ENCODE measurements around the gene PKP4. TPM values are rescaled to one million over a fixed set of nuclear protein-coding genes. Genes with fewer than 3 reads are reported as not detected.

The PKP4 gene
- total and polyA plus RNA-seq, 9 of the 15 experiments (the other 6 are each of a cell fraction or from before 2014, with no cell fraction given), result 24.6 to 99.1 (median 74.0) TPM

GRCh38 chr2:158676696-158677095 lies 219.9 kb downstream of the PKP4 start:
- Histone ChIP-seq H2AFZ (ENCODE audit: low read depth, low read length) (no peak overlapping the region), H3K9me1 (ENCODE audit: control insufficient read depth, insufficient read depth, low read length) (peaks cover 3% of the 10 kb centered on the region), H3K27ac (ENCODE audit: extremely low read depth, low read depth, low read length) (no peak overlapping the region), H3K9ac (ENCODE audit: insufficient read depth in 1 of 2, low read depth in 2 of 2, low read length in 2 of 2) (no peak overlapping the region), H3K79me2 (ENCODE audit: control insufficient read depth, insufficient read depth, low read length) (no peaks in the 10 kb centered on the region), H4K20me1 (replicated peaks; ENCODE audit: control insufficient read depth, insufficient read depth, low read length) (no peaks in the 10 kb centered on the region), H3K27me3 (ENCODE audit: control insufficient read depth in 2 of 2, insufficient read depth in 2 of 2, low read length in 2 of 2) (no peaks in the 10 kb centered on the region), H3K9me3 (replicated peaks; ENCODE audit: control insufficient read depth, insufficient read depth, low read depth, low read length) (no peaks in the 10 kb centered on the region), H3K4me3 (no peak overlapping the region), H3K36me3 (ENCODE audit: control insufficient read depth, insufficient read depth, low read length) (peaks cover 74% of the 10 kb centered on the region), H3K4me2 (ENCODE audit: insufficient read depth, low read length) (no peak overlapping the region), H3K4me1 (replicated peaks in 1 of 2; ENCODE audit: control insufficient read depth in 2 of 2, insufficient read depth in 2 of 2, low read length in 2 of 2) (no peaks in the 10 kb centered on the region)
- in situ Hi-C loops (cut with MboI) (no loop called here), intact Hi-C loops (cut with micrococcal nuclease) (no loop called here)
- BruUV-seq (replicated peaks), result no TSS peak
- no peak for FAIRE-seq
- TF ChIP-seq, protein P1, sequence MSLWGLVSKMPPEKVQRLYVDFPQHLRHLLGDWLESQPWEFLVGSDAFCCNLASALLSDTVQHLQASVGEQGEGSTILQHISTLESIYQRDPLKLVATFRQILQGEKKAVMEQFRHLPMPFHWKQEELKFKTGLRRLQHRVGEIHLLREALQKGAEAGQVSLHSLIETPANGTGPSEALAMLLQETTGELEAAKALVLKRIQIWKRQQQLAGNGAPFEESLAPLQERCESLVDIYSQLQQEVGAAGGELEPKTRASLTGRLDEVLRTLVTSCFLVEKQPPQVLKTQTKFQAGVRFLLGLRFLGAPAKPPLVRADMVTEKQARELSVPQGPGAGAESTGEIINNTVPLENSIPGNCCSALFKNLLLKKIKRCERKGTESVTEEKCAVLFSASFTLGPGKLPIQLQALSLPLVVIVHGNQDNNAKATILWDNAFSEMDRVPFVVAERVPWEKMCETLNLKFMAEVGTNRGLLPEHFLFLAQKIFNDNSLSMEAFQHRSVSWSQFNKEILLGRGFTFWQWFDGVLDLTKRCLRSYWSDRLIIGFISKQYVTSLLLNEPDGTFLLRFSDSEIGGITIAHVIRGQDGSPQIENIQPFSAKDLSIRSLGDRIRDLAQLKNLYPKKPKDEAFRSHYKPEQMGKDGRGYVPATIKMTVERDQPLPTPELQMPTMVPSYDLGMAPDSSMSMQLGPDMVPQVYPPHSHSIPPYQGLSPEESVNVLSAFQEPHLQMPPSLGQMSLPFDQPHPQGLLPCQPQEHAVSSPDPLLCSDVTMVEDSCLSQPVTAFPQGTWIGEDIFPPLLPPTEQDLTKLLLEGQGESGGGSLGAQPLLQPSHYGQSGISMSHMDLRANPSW (CRISPR knock-in tag; IDR thresholded peaks at IDR 0.05), result no peak
- CTCF ChIA-PET (ENCODE audit: low intra/inter-chr PET ratio), result no interaction called here
- DNase-seq (ENCODE audit: extremely low read depth in 1 of 4, low spot score in 3 of 4), result no peak
- POLR2A ChIA-PET, result interaction anchor here (1.0 kb wide), 1 partner anchor 14 kb away, joined by 3 read pairs; no protein-coding TSS in a partner anchor
- no peak for ATAC-seq
- WGBS (ENCODE audit: insufficient coverage, low coverage, missing lambda C conversion rate), result 96% methylated on average over 7 of the region's 7 CpGs

DNA sequence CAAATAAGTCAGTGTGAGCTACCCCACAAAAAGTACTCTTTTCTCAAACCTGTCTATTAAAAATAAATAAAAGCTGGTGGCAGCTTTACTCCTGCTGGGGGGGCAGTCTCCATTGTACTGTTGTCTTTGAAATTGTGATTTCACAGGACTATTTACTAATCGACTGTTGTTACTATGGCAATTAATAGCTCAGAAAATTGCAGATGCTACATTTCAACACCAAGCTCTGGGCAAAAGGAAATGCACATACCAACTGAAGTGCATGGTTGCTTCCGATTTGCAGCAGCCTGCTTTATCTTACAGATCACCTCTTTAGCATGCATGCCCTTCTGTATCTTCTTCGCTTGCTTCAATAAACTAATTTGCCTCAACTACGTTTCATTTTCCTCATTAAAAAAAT lies 220.8 kb downstream of the PKP4 start:
- WGBS (ENCODE audit: insufficient coverage, low coverage, missing lambda C conversion rate), result 71% methylated on average over 4 of the region's 4 CpGs
- H3K4me3 ChIP-seq, result no peak overlapping the region
- BruUV-seq (replicated peaks), result no TSS peak
- H3K79me2 ChIP-seq (ENCODE audit: control insufficient read depth, insufficient read depth, low read length), result no peaks in the 10 kb centered on the region
- FAIRE-seq (no peak), ATAC-seq (no peak), DNase-seq (ENCODE audit: extremely low read depth in 1 of 4, low spot score in 3 of 4) (no peak)
- no peaks in the 10 kb centered on the region for H4K20me1 ChIP-seq (replicated peaks; ENCODE audit: control insufficient read depth, insufficient read depth, low read length)
- H3K27ac ChIP-seq (ENCODE audit: extremely low read depth, low read depth, low read length), result no peak overlapping the region
- no peak overlapping the region for H3K4me2 ChIP-seq (ENCODE audit: insufficient read depth, low read length)
- H3K4me1 ChIP-seq (replicated peaks in 1 of 2; ENCODE audit: control insufficient read depth in 2 of 2, insufficient read depth in 2 of 2, low read length in 2 of 2), result no peaks in the 10 kb centered on the region
- intact Hi-C loops (cut with micrococcal nuclease) (no loop called here), in situ Hi-C loops (cut with MboI) (no loop called here)
- no peaks in the 10 kb centered on the region for H3K9me3 ChIP-seq (replicated peaks; ENCODE audit: control insufficient read depth, insufficient read depth, low read depth, low read length)
- no peaks in the 10 kb centered on the region for H3K9me1 ChIP-seq (ENCODE audit: control insufficient read depth, insufficient read depth, low read length)
- ChIA-PET CTCF (ENCODE audit: low intra/inter-chr PET ratio) (no interaction called here), POLR2A (interaction anchor here (1.4 kb wide), 1 partner anchor 11 kb away, joined by 13 read pairs; no protein-coding TSS in a partner anchor)
- no peaks in the 10 kb centered on the region for H3K27me3 ChIP-seq (ENCODE audit: control insufficient read depth in 2 of 2, insufficient read depth in 2 of 2, low read length in 2 of 2)
- no peak overlapping the region for H3K9ac ChIP-seq (ENCODE audit: insufficient read depth in 1 of 2, low read depth in 2 of 2, low read length in 2 of 2)
- H2AFZ ChIP-seq (ENCODE audit: low read depth, low read length), result no peak overlapping the region
- H3K36me3 ChIP-seq (ENCODE audit: control insufficient read depth, insufficient read depth, low read length), result peaks cover 67% of the 10 kb centered on the region
- TF ChIP-seq RBM14 (IDR thresholded peaks at IDR 0.05; ENCODE audit: borderline replicate concordance, insufficient read depth, low read depth, low read length) (no peak), RBM25 (IDR thresholded peaks at IDR 0.05; ENCODE audit: low read depth, low read length, severe bottlenecking) (no peak), ZC3H4 (CRISPR knock-in tag; IDR thresholded peaks at IDR 0.05; ENCODE audit: borderline replicate concordance) (no peak), SMARCA4 (IDR thresholded peaks at IDR 0.05) (no peak), HDAC1 (IDR thresholded peaks at IDR 0.05) (no peak), JUND (IDR thresholded peaks at IDR 0.05; ENCODE audit: borderline replicate concordance, low read depth, low read length) (no peak), JUND (tag; IDR thresholded peaks at IDR 0.05; ENCODE audit: borderline replicate concordance, low read depth, low read length) (no peak), ZNF174 (CRISPR knock-in tag; IDR thresholded peaks at IDR 0.05) (no peak), TCF3 (CRISPR knock-in tag; IDR thresholded peaks at IDR 0.05) (no peak), ESRRA (IDR thresholded peaks at IDR 0.05; ENCODE audit: borderline replicate concordance, low read depth) (no peak)
- TF ChIP-seq, protein P2, sequence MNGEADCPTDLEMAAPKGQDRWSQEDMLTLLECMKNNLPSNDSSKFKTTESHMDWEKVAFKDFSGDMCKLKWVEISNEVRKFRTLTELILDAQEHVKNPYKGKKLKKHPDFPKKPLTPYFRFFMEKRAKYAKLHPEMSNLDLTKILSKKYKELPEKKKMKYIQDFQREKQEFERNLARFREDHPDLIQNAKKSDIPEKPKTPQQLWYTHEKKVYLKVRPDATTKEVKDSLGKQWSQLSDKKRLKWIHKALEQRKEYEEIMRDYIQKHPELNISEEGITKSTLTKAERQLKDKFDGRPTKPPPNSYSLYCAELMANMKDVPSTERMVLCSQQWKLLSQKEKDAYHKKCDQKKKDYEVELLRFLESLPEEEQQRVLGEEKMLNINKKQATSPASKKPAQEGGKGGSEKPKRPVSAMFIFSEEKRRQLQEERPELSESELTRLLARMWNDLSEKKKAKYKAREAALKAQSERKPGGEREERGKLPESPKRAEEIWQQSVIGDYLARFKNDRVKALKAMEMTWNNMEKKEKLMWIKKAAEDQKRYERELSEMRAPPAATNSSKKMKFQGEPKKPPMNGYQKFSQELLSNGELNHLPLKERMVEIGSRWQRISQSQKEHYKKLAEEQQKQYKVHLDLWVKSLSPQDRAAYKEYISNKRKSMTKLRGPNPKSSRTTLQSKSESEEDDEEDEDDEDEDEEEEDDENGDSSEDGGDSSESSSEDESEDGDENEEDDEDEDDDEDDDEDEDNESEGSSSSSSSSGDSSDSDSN (IDR thresholded peaks at IDR 0.05; ENCODE audit: borderline replicate concordance in 1 of 2, low read depth in 2 of 2, low read length in 2 of 2), result no peak
